IMR-90 (cell line): ENCODE results near the gene C1orf74.

Experiments
- CTCF ChIP-seq: conservative IDR thresholded peaks from 2 replicates; pipeline ENCODE4 v1.5.1; 2012; ENCODE audit warnings: mild to moderate bottlenecking, low read depth, low read length, improper control_type of control experiment
- MXI1 ChIP-seq: IDR thresholded peaks from 2 replicates; pipeline ENCODE4 v1.6.1; 2012; ENCODE audit warnings: low read depth, mild to moderate bottlenecking, low read length, moderate library complexity, borderline replicate concordance
- POLR2A ChIP-seq: IDR thresholded peaks from 2 replicates; pipeline ENCODE4 v1.6.1; 2012; ENCODE audit warnings: mild to moderate bottlenecking, low read depth, low read length

- TF ChIP-seq MXI1 (no peak), CTCF (no peak), POLR2A (no peak)
These were observed 34.6 kb downstream of the C1orf74 start for GRCh38 chr1:209749670-209750323.
